ENCODE measurements around the gene ROBO2. TPM values are rescaled to one million over a fixed set of nuclear protein-coding genes. Genes with fewer than 3 reads are reported as not detected.

ROBO2 gene
- total and polyA plus RNA-seq, 4 donors: 0.30 to 72.4 (median 3.3) TPM

DNA sequence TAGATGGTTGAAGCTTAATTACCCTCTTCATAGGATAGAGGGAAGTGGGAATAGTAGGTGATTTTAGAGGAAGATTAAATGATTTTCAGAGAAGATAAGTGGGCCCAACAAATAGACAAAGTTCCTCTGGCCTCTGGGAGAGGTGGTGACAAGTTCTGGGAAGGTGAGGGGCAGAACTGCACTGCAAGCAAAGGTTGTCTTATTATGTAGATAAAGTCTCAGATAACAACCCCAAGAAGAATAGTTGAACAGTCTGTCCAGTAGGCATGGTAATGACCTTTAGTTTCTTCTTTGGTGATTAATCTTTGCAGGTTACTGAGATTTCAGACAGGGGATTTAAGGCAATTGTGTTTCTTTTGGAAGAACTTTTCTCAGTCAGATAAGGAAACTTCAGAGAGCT, 439.1 kb downstream of the ROBO2 start:
- no peak overlapping the region for H3K4me3 ChIP-seq
- H3K27ac ChIP-seq (ENCODE audit: low read depth in 1 of 2, low read length in 1 of 2): no peak overlapping the region
- no peaks in the 10 kb centered on the region for H3K9me3 ChIP-seq (ENCODE audit: control insufficient read depth in 4 of 4, insufficient read depth in 3 of 4, low read length in 3 of 4)
- ATAC-seq (ENCODE audit: insufficient read depth, low FRiP score): no peak
- TF ChIP-seq, protein P1, sequence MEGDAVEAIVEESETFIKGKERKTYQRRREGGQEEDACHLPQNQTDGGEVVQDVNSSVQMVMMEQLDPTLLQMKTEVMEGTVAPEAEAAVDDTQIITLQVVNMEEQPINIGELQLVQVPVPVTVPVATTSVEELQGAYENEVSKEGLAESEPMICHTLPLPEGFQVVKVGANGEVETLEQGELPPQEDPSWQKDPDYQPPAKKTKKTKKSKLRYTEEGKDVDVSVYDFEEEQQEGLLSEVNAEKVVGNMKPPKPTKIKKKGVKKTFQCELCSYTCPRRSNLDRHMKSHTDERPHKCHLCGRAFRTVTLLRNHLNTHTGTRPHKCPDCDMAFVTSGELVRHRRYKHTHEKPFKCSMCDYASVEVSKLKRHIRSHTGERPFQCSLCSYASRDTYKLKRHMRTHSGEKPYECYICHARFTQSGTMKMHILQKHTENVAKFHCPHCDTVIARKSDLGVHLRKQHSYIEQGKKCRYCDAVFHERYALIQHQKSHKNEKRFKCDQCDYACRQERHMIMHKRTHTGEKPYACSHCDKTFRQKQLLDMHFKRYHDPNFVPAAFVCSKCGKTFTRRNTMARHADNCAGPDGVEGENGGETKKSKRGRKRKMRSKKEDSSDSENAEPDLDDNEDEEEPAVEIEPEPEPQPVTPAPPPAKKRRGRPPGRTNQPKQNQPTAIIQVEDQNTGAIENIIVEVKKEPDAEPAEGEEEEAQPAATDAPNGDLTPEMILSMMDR (IDR thresholded peaks at IDR 0.05; ENCODE audit: control extremely low read depth, extremely low read depth): no peak
- peaks cover 0 to 11% (median 0%) of the 10 kb centered on the region in 4 donors for H3K36me3 ChIP-seq (ENCODE audit: control insufficient read depth in 4 of 4, insufficient read depth in 4 of 4, low read length in 4 of 4)
- H3K9ac ChIP-seq (ENCODE audit: insufficient read depth in 1 of 2, low read length in 2 of 2): no peak overlapping the region
- DNase-seq: no peak
- H3K27me3 ChIP-seq (ENCODE audit: control insufficient read depth in 3 of 3, insufficient read depth in 3 of 3, low read length in 2 of 3): peaks cover 0 to 51% (median 0%) of the 10 kb centered on the region in 3 donors
- H3K4me1 ChIP-seq (ENCODE audit: control insufficient read depth in 5 of 5, insufficient read depth in 5 of 5, low read length in 5 of 5): no peaks in the 10 kb centered on the region

DNA sequence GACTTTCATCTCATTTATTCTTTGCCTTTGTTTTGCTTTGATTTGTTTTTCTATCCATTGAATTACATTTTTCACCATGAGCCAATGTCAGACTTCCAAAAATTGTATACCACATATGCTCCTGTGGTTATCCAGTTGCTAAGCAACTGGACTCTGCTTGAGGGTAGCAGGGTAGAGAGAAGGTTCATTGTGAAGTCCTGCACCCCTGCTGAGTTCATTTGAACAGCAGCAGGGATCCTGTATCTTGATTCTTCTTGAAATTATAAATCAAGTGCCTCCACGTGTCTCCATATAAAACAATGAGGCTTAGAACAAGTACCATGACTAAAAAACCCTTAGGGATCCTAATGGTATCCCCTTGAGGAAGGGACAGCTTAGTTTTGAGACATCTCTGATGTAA, 449.3 kb downstream of the ROBO2 start:
- H3K4me1 ChIP-seq (ENCODE audit: control insufficient read depth in 5 of 5, insufficient read depth in 5 of 5, low read length in 5 of 5): no peaks in the 10 kb centered on the region
- peaks cover 0 to 30% (median 0%) of the 10 kb centered on the region in 3 donors for H3K27me3 ChIP-seq (ENCODE audit: control insufficient read depth in 3 of 3, insufficient read depth in 3 of 3, low read length in 2 of 3)
- no peak overlapping the region for H3K27ac ChIP-seq (ENCODE audit: low read depth in 1 of 2, low read length in 1 of 2)
- peaks cover 0 to 7% (median 3%) of the 10 kb centered on the region in 4 donors for H3K9me3 ChIP-seq (ENCODE audit: control insufficient read depth in 4 of 4, insufficient read depth in 3 of 4, low read length in 3 of 4)
- H3K4me3 ChIP-seq: no peak overlapping the region
- ATAC-seq (ENCODE audit: insufficient read depth, low FRiP score): no peak
- peaks cover 0 to 19% (median 6%) of the 10 kb centered on the region in 4 donors for H3K36me3 ChIP-seq (ENCODE audit: control insufficient read depth in 4 of 4, insufficient read depth in 4 of 4, low read length in 4 of 4)
- DNase-seq: no peak
- TF ChIP-seq, protein P1 (IDR thresholded peaks at IDR 0.05; ENCODE audit: control extremely low read depth, extremely low read depth): no peak
- no peak overlapping the region for H3K9ac ChIP-seq (ENCODE audit: insufficient read depth in 1 of 2, low read length in 2 of 2)
- 67 to 70% methylated on average over 1 of the region's 1 CpG for WGBS, 2 donors

DNA sequence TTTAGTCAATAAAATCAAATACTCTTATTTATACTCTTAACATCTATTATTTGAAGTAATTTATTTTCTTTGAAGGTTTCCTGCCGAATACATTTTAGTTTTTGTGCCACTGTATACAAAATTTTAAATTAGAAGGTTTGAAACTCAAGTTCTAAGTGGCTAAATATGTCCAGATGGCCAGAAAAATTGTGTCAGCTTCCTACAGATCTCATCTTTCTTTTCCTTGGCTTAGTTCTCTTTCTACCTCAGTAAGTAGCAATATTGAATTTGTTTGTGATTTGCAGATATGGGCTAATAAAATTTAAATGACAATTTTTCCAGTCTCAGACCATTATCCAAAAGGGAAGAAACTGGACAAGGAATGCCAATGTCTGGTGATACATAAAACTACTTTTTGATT, 452.1 kb downstream of the ROBO2 start:
- WGBS, 2 donors: 73 to 80% methylated on average over 1 of the region's 1 CpG
- Histone ChIP-seq H3K36me3 (ENCODE audit: control insufficient read depth in 4 of 4, insufficient read depth in 4 of 4, low read length in 4 of 4) (peaks cover 0 to 8% (median 4%) of the 10 kb centered on the region in 4 donors), H3K9ac (ENCODE audit: insufficient read depth in 1 of 2, low read length in 2 of 2) (no peak overlapping the region), H3K9me3 (ENCODE audit: control insufficient read depth in 4 of 4, insufficient read depth in 3 of 4, low read length in 3 of 4) (peaks cover 0 to 3% (median under 1%) of the 10 kb centered on the region in 4 donors), H3K4me1 (ENCODE audit: control insufficient read depth in 5 of 5, insufficient read depth in 5 of 5, low read length in 5 of 5) (peaks cover 0 to 14% (median 0%) of the 10 kb centered on the region in 5 donors), H3K4me3 (no peak overlapping the region), H3K27ac (ENCODE audit: low read depth in 1 of 2, low read length in 1 of 2) (no peak overlapping the region), H3K27me3 (ENCODE audit: control insufficient read depth in 3 of 3, insufficient read depth in 3 of 3, low read length in 2 of 3) (peaks cover 0 to 25% (median 0%) of the 10 kb centered on the region in 3 donors)
- DNase-seq (no peak), ATAC-seq (ENCODE audit: insufficient read depth, low FRiP score) (no peak)
- TF ChIP-seq, protein P1 (IDR thresholded peaks at IDR 0.05; ENCODE audit: control extremely low read depth, extremely low read depth): no peak

DNA sequence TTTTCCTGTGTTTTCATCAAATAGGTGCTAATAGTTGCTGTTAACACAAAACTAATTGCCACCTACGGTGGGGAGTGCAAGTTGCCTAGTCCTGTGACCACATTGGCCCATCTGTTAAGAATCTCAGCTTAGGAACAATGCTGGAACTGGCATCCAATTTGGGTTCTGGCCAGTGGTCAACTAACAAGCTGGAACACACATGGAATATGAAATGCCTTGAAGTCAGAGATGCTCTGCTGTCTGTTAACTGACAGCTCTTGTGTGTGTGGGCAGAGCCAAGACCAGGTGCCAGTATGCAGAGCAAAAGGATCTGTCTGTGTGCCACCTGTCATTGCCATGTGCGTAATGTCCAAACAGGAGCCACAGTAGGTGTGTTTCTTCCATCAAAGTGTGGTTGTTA, 460.8 kb downstream of the ROBO2 start:
- no peak for ATAC-seq (ENCODE audit: insufficient read depth, low FRiP score)
- WGBS, 2 donors: 67 to 70% methylated on average over 2 of the region's 2 CpGs

More for the DNA sequence above, 460.8 kb downstream of the ROBO2 start:
- Histone ChIP-seq H3K9me3 (ENCODE audit: control insufficient read depth in 4 of 4, insufficient read depth in 3 of 4, low read length in 3 of 4) (no peaks in the 10 kb centered on the region), H3K4me3 (no peak overlapping the region), H3K36me3 (ENCODE audit: control insufficient read depth in 4 of 4, insufficient read depth in 4 of 4, low read length in 4 of 4) (peaks cover 0 to 6% (median 0%) of the 10 kb centered on the region in 4 donors), H3K27me3 (ENCODE audit: control insufficient read depth in 3 of 3, insufficient read depth in 3 of 3, low read length in 2 of 3) (peaks cover 0 to 7% (median 0%) of the 10 kb centered on the region in 3 donors), H3K27ac (ENCODE audit: low read depth in 1 of 2, low read length in 1 of 2) (no peak overlapping the region), H3K9ac (ENCODE audit: insufficient read depth in 1 of 2, low read length in 2 of 2) (no peak overlapping the region), H3K4me1 (ENCODE audit: control insufficient read depth in 5 of 5, insufficient read depth in 5 of 5, low read length in 5 of 5) (peaks cover 0 to 8% (median 0%) of the 10 kb centered on the region in 5 donors)
- TF ChIP-seq, protein P1 (IDR thresholded peaks at IDR 0.05; ENCODE audit: control extremely low read depth, extremely low read depth): no peak
- no peak for DNase-seq
